ENCODE measurements around the gene ZCRB1. TPM values are rescaled to one million over a fixed set of nuclear protein-coding genes. Genes with fewer than 3 reads are reported as not detected.

Gene ZCRB1
- polyA plus RNA-seq, 3 donors from 2014 or later: 57.2 to 98.5 (median 91.3) TPM

DNA sequence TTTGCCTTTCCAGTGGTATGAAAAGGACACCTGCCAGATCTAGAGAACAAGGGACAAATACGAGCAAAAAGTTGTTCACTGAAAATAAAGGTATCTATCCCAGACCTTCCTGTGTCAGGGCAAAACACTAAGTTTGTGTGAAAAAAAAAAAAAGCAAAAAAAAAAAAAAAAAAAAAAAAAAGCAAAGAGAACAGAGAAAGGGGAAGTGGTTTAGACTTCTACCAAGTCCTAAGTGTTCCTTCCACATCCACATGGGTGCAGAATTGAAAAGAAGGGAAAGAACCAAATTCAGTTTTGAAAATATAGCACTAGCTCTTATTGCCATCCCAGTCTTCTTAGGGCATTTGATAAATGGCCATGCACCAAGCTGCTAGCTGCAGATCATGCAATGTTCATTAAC lies 41.7 kb downstream of the ZCRB1 start:
- Mint-ChIP-seq H3K4me3 (no peak overlapping the region), H3K9me3 (no peaks in the 10 kb centered on the region), H3K4me1 (peaks cover 0 to 8% of the 10 kb centered on the region in 2 donors), H3K36me3 (no peaks in the 10 kb centered on the region), H3K27me3 (ENCODE audit: low read depth in 3 of 3) (peaks cover 0 to 4% (median 1%) of the 10 kb centered on the region in 3 donors), H3K27ac (peak overlapping the region in 1 of 6 donors; percentile 42)
- DNase-seq: no peak

DNA sequence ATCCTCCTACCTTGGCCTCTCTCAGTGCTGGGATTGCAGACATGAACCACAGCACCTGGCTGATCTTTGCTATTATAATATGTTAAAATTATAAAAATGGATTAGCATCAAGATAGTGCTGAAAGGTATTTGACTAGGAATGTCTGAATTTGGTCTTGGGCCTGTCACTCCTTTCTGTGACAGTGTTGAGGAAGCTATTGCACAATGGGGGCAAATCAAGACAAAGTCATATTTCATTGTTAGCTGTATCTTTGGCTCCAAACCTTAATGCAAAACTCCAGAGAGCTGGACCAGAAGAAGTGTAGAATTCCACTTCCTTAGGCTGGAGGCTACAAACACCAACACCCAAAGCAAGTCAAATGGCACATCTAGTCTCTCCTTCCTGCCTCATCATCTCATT lies 42.2 kb downstream of the ZCRB1 start:
- Mint-ChIP-seq H3K9me3 (no peaks in the 10 kb centered on the region), H3K27me3 (ENCODE audit: low read depth in 3 of 3) (peaks cover 0 to 4% (median 1%) of the 10 kb centered on the region in 3 donors), H3K4me1 (peaks cover 0 to 8% of the 10 kb centered on the region in 2 donors), H3K27ac (peak overlapping the region in 1 of 6 donors; percentile 42), H3K4me3 (no peak overlapping the region), H3K36me3 (no peaks in the 10 kb centered on the region)
- no peak for DNase-seq

DNA sequence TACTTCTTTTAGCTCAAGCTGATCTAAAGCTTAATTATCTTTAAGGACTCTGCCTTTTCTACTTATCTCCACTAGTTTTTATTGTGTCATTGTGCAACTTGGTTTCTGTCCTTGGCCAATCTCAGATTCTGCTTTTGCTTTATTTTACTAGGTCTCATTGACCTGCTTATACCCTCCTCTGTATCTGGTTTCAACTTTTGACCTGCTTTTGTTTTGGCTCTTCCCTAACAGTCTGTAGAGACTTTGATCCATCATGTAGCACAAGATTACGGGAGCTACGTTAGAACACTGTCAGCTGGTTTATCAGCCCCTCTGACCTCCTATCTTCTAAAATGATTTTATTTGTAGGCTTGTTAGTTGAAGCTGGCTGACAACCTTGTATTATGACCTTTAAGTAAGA lies 43.6 kb downstream of the ZCRB1 start:
- peaks cover 0 to 5% (median 0%) of the 10 kb centered on the region in 3 donors for H3K27me3 Mint-ChIP-seq (ENCODE audit: low read depth in 3 of 3)
- H3K27ac Mint-ChIP-seq: no peak overlapping the region
- H3K36me3 Mint-ChIP-seq: no peaks in the 10 kb centered on the region
- H3K4me3 Mint-ChIP-seq: no peak overlapping the region
- no peak for DNase-seq
- H3K9me3 Mint-ChIP-seq: no peaks in the 10 kb centered on the region
- H3K4me1 Mint-ChIP-seq: peaks cover 0 to 8% of the 10 kb centered on the region in 2 donors

DNA sequence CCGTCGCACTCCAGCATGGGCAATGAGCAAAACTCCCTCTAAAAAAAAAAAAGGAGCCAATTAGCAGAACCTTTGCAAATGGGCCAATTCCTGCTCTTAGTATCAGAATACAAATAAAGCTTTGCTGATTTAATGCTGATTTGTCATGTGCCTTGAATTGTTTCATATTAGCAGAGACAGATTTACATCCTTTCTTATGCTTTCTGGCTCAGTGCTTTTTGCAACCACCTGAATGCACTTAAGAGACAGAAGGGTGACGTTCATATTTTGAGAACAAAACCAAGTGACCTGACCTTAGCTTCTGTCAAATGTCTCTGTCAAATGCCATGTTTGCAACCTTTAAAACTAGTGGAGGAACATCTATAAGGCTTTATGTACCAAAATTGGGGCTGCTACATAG lies 44.0 kb downstream of the ZCRB1 start:
- H3K4me1 Mint-ChIP-seq: peaks cover 0 to 8% of the 10 kb centered on the region in 2 donors
- H3K4me3 Mint-ChIP-seq: no peak overlapping the region
- H3K36me3 Mint-ChIP-seq: no peaks in the 10 kb centered on the region
- no peaks in the 10 kb centered on the region for H3K9me3 Mint-ChIP-seq
- H3K27ac Mint-ChIP-seq: no peak overlapping the region
- H3K27me3 Mint-ChIP-seq (ENCODE audit: low read depth in 3 of 3): peaks cover 0 to 3% (median 1%) of the 10 kb centered on the region in 3 donors
- no peak for DNase-seq

DNA sequence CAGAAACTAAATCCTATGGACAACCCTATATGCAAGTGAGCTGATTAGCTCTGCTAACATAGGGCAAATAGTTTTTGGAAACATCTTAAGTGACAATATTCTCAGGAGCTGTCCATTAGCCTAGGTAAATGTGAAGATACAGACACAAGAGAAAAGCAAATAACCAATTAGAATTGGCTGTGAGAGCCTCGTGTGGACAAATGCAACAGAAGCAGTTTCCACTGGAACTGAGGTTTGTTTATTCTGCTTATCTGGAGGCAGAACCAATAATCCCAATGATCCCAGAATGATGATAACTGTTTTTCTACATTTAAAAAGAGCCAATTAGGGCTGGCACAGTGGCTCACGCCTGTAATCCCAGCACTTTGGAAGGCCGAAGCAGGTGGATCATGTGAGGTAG lies 44.6 kb downstream of the ZCRB1 start:
- peaks cover 1 to 3% (median 2%) of the 10 kb centered on the region in 3 donors for H3K27me3 Mint-ChIP-seq (ENCODE audit: low read depth in 3 of 3)
- H3K9me3 Mint-ChIP-seq: no peaks in the 10 kb centered on the region
- no peak overlapping the region for H3K4me3 Mint-ChIP-seq
- H3K27ac Mint-ChIP-seq: no peak overlapping the region
- no peaks in the 10 kb centered on the region for H3K36me3 Mint-ChIP-seq
- peaks cover 0 to 8% of the 10 kb centered on the region in 2 donors for H3K4me1 Mint-ChIP-seq
- no peak for DNase-seq

DNA sequence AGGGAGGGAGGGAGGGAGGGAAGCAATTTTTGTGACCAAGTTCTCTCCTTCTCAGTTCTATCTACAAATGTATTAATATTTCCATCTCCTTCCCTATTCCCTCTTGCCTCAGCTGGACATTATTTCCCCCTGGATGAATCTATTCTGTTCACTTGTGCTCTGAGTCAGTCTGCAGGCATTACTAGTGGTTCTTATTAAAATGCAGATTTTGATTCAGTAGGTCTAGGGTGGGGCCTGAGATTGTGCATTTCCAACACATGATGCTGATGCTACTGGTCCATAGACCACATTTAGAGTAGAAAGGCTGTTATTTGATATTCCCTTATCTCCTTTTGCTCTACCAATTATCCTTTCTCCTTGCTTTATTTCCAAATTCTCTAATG lies 47.8 kb downstream of the ZCRB1 start:
- H3K27me3 Mint-ChIP-seq (ENCODE audit: low read depth in 3 of 3): peaks cover 3% of the 10 kb centered on the region in 3 donors
- H3K27ac Mint-ChIP-seq: no peak overlapping the region
- no peaks in the 10 kb centered on the region for H3K36me3 Mint-ChIP-seq
- DNase-seq: no peak
- no peak overlapping the region for H3K4me3 Mint-ChIP-seq
- no peaks in the 10 kb centered on the region for H3K4me1 Mint-ChIP-seq
- no peaks in the 10 kb centered on the region for H3K9me3 Mint-ChIP-seq

DNA sequence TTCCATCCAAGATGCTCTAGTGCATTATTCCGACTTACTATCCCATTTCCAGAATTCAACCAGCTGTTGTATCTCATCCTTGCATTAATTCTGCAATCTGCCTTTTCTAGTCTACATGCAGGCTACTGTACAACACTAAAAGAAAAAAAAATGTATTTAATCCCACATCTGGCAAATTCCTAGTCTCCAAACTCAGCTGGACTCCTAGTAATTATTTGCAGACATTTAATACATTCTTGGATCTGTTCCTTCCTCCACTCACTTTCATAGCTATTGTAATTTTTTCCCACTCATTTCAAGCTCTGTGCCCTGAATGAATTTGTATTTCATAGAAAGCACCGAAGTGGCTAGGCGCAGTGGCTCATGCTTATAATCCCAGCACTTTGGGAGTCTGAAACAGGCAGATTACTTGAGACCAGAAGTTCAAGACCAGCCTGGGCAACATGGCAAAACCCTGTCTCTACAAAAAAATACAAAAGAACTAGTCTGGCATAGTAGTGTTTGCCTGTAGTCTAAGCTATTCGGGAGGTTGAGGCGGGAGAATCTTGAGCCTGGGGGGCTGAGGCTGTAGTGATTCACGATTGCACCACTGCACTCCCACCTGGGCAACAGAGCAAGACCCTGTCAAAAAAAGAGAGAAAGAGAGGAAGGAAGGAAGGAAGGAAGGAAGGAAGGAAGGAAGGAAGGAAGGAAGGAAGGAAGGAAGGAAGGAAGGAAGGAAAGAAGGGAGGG lies 48.3 kb downstream of the ZCRB1 start:
- Mint-ChIP-seq H3K4me1 (no peaks in the 10 kb centered on the region), H3K27me3 (ENCODE audit: low read depth in 3 of 3) (peaks cover 3 to 5% (median 3%) of the 10 kb centered on the region in 3 donors), H3K9me3 (no peaks in the 10 kb centered on the region), H3K36me3 (no peaks in the 10 kb centered on the region), H3K27ac (no peak overlapping the region), H3K4me3 (no peak overlapping the region)
- no peak for DNase-seq

DNA sequence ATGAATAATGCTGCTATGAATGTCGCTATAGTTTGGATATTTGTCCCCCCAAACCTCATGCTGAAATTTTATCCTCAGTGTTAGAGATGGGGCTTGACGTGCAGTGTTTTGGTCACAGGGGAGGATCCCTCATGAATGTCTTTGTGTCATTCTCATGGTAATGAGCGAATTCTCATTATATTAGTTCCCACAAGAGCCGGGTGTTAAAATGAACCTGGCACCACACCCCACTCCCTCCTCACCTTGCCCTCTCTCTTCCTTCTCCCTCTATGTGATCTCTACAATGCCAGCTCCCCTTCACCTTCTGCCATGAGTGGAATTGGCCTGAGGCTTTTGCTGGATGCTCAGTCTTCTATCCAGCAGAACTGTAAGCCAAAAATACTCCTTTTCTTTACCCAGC lies 50.4 kb downstream of the ZCRB1 start:
- no peak overlapping the region for H3K27ac Mint-ChIP-seq
- no peaks in the 10 kb centered on the region for H3K36me3 Mint-ChIP-seq

DNA sequence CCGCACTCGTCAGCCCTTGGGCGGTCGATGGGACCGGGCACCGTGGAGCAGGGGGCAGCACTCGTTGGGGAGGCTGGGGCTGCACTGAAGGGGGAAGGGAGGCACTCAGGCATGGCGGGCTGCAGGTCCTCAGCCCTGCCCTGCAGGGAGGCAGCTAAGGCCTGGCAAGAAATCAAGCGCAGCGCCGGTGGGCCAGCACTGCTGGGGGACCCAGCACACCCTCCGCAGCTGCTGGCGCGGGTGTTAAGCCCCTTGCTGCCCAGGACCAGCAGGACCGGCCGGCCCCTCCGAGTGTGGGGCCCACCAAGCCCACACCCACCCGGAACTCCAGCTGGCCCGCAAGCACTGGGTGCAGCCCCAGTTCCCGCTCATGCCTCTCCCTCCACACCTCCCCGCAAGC lies 52.2 kb downstream of the ZCRB1 start:
- peaks cover 3 to 16% (median 5%) of the 10 kb centered on the region in 3 donors for H3K27me3 Mint-ChIP-seq (ENCODE audit: low read depth in 3 of 3)
- H3K9me3 Mint-ChIP-seq: no peaks in the 10 kb centered on the region
- no peak overlapping the region for H3K4me3 Mint-ChIP-seq
- no peaks in the 10 kb centered on the region for H3K36me3 Mint-ChIP-seq
- H3K4me1 Mint-ChIP-seq: peaks cover 0 to 2% of the 10 kb centered on the region in 2 donors
- no peak for DNase-seq
- H3K27ac Mint-ChIP-seq: no peak overlapping the region

More for the DNA sequence above, 50.4 kb downstream of the ZCRB1 start:
- DNase-seq: no peak
- Mint-ChIP-seq H3K27me3 (ENCODE audit: low read depth in 3 of 3) (peaks cover 3 to 10% (median 3%) of the 10 kb centered on the region in 3 donors), H3K9me3 (no peaks in the 10 kb centered on the region), H3K4me3 (no peak overlapping the region), H3K4me1 (peaks cover 0 to 2% of the 10 kb centered on the region in 2 donors)

DNA sequence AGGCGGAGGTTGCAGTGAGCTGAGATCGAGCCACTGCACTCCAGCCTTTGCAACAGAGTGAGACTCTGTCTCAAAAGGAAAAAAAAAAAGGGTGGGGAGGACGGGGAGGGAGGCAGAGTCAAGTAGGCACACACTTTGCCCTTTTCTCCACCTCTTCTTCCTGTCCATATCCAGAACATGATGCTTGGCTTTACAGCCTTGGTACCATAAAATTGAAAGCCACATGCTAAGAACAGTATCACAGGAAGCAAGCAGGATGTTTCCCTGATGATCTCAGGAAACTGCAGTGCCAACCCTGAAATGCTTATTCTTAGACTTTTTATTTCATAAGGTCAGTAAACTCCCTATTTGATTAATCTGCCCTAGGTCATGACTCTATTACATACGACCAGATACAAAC lies 55.3 kb downstream of the ZCRB1 start:
- Mint-ChIP-seq H3K27ac (no peak overlapping the region), H3K36me3 (no peaks in the 10 kb centered on the region), H3K27me3 (ENCODE audit: low read depth in 3 of 3) (peaks cover under 1 to 13% (median 5%) of the 10 kb centered on the region in 3 donors), H3K4me1 (peaks cover 0 to 2% of the 10 kb centered on the region in 2 donors), H3K9me3 (no peaks in the 10 kb centered on the region), H3K4me3 (no peak overlapping the region)
- DNase-seq: no peak

DNA sequence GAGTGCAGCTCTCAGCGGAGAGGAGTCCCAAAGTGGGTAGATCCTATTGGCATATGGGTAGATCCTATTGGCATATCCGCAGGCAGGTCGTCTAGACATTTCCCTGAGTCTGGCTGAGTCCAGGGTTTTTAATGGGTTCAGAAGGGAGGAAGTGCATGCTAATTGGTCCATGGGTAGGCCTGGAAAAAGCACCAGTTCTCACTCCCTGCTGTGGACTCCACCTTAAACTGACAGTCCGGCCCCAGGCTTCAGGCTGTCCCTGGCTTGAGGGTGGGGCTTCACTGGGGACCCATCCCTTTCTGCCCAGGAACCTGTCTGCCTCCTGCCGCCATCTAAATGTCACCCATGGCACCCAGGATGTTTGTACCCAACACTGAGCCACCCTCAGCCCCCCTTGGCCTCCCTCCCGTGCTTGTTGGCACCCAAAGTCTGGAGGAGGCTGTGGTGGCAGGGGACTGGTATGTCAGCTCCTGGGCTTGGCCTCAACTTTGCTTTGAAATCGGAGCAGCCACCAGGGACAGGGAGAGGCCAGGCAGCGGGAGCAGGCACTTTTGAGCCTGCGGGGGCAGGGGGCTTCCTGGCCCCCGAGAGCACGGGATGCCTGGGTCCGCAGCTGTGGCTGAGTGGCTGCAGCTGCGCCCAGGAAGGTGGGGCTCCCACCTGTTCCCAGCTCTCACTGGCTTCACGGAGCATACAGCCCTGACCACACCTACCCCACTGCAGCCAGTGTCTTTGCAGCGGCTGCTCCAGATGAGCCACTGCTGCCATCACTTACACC lies 58.3 kb downstream of the ZCRB1 start:
- H3K4me1 Mint-ChIP-seq: peaks cover 0 to 2% of the 10 kb centered on the region in 2 donors
- H3K9me3 Mint-ChIP-seq: no peaks in the 10 kb centered on the region
- H3K27me3 Mint-ChIP-seq (ENCODE audit: low read depth in 3 of 3): peaks cover 0 to 11% (median 4%) of the 10 kb centered on the region in 3 donors

DNA sequence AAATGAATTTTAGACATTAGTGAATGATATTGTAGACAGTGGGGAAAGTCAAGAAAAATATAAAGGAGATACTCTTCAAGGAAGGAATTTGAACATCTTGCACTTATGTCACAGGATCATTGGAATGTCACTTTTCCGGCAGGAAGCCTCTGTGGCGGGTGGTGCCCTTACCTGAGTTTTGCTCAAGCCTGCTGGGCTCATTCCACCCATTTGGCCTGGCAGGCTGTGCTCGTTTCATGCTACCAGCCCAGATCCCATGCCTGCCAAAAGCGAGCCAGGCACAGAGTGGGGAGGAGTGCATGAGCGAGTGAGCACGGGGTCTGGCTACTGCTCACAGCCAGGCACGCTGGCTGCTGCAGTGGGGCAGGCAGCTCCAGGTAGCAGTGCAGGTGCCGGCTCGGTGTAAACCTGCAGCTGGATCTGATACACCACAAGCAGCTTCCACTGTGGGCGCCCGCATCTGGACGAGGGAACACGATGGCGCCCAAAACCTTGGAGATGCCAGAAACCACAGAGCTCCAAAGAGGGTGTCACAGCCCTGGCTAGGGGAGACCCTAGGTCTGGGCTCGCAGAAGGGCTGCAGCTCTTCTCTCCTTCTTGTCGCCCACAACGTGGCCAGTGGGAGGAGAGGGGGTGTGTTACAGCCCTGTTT lies 59.2 kb downstream of the ZCRB1 start:
- Mint-ChIP-seq H3K27ac (no peak overlapping the region), H3K27me3 (ENCODE audit: low read depth in 3 of 3) (peaks cover 0 to 7% (median 4%) of the 10 kb centered on the region in 3 donors)

More for the DNA sequence above, 58.3 kb downstream of the ZCRB1 start:
- no peak for DNase-seq
- Mint-ChIP-seq H3K4me3 (no peak overlapping the region), H3K27ac (no peak overlapping the region), H3K36me3 (no peaks in the 10 kb centered on the region)

DNA sequence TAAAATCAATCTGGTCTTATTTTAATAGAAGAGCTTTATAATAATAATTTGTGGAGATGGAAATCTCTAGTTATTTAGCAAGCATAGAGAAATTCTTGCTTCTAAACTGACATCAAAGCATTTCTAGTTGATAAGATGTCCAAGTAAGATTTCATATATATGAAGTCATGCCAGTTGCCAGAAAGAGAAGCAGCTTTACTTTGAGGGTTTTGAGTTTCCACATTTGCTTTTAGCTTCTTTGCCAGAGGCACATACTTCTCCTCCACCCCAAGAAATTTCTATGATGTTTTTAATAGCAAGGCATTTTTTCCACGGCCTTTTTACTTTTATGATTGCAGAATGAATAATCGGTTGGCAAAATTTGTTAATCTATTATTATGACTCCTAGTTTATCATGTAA lies 63.6 kb downstream of the ZCRB1 start:
- no peaks in the 10 kb centered on the region for H3K4me1 Mint-ChIP-seq
- no peaks in the 10 kb centered on the region for H3K9me3 Mint-ChIP-seq
- no peak for DNase-seq
- H3K27me3 Mint-ChIP-seq (ENCODE audit: low read depth in 3 of 3): peaks cover 0 to 3% (median 0%) of the 10 kb centered on the region in 3 donors
- H3K4me3 Mint-ChIP-seq: no peak overlapping the region
- H3K27ac Mint-ChIP-seq: no peak overlapping the region
- peaks cover 0 to 2% (median 0%) of the 10 kb centered on the region in 3 donors for H3K36me3 Mint-ChIP-seq

More for the DNA sequence above, 59.2 kb downstream of the ZCRB1 start:
- no peaks in the 10 kb centered on the region for H3K36me3 Mint-ChIP-seq
- no peak overlapping the region for H3K4me3 Mint-ChIP-seq
- peaks cover 0 to 2% of the 10 kb centered on the region in 2 donors for H3K4me1 Mint-ChIP-seq
- H3K9me3 Mint-ChIP-seq: no peaks in the 10 kb centered on the region
- no peak for DNase-seq
